Amygdala (tissue), 56 donors: ENCODE measurements around the gene OTUD4.
"Not testable (repeated sequence)": the region's sequence is repeated elsewhere in the genome, so short reads cannot be mapped to it uniquely, and the experiment has no call there.

Source experiments
- DNase-seq, 56 donors: peaks; one replicate each; lab custom pipeline; 2025; lab: John Stamatoyannopoulos, UW

OTUD4 gene

GRCh38 chr4:145181091-145181501 is 707 bp upstream of the OTUD4 start:
- peak in 1 of 56 donors; percentile 42 for DNase-seq

- peak in 5 of 56 donors; percentile 15 to 62 (median 50) for DNase-seq
These were observed 510 bp downstream of the OTUD4 start for GRCh38 chr4:145179861-145180297.

GRCh38 chr4:145179281-145179860 is 1.0 kb downstream of the OTUD4 start:
- DNase-seq = peak in 52 of 56 donors; percentile 3 to 77 (median 50)

GRCh38 chr4:145178740-145179280 is 1.6 kb downstream of the OTUD4 start:
- no peak for DNase-seq

- peak in 3 of 56 donors; percentile 8 to 19 (median 14) for DNase-seq
These were observed 2.4 kb downstream of the OTUD4 start for GRCh38 chr4:145177906-145178538.

- no peak for DNase-seq
These were observed 2.9 kb downstream of the OTUD4 start for GRCh38 chr4:145177511-145177905.

GRCh38 chr4:145176641-145177432 is 3.6 kb downstream of the OTUD4 start:
- no peak for DNase-seq

- DNase-seq = no peak
These were observed 8.5 kb downstream of the OTUD4 start for GRCh38 chr4:145171911-145172310.

- no peak for DNase-seq
These were observed 10.2 kb downstream of the OTUD4 start for GRCh38 chr4:145170223-145170622.

GRCh38 chr4:145168581-145169187 is 11.7 kb downstream of the OTUD4 start:
- DNase-seq = no peak

- DNase-seq = no peak
These were observed 12.5 kb downstream of the OTUD4 start for GRCh38 chr4:145167887-145168286.

GRCh38 chr4:145161549-145161948 is 18.8 kb downstream of the OTUD4 start:
- no peak for DNase-seq

GRCh38 chr4:145156986-145157385 is 23.4 kb downstream of the OTUD4 start:
- no peak for DNase-seq

- DNase-seq = no peak
These were observed 25.0 kb downstream of the OTUD4 start for GRCh38 chr4:145155268-145155870.

- peak in 5 of 56 donors; percentile 4 to 39 (median 11) for DNase-seq
These were observed 25.8 kb downstream of the OTUD4 start for GRCh38 chr4:145154573-145154972.

- DNase-seq = no peak
These were observed 26.5 kb downstream of the OTUD4 start for GRCh38 chr4:145153904-145154298.

GRCh38 chr4:145153181-145153903 is 27.0 kb downstream of the OTUD4 start:
- no peak for DNase-seq

- no peak for DNase-seq
These were observed 31.4 kb downstream of the OTUD4 start for GRCh38 chr4:145148980-145149379.

GRCh38 chr4:145136219-145136618 is 44.2 kb downstream of the OTUD4 start:
- DNase-seq = not testable (repeated sequence)
